ENCODE data around the gene ZNF808.

DNA sequence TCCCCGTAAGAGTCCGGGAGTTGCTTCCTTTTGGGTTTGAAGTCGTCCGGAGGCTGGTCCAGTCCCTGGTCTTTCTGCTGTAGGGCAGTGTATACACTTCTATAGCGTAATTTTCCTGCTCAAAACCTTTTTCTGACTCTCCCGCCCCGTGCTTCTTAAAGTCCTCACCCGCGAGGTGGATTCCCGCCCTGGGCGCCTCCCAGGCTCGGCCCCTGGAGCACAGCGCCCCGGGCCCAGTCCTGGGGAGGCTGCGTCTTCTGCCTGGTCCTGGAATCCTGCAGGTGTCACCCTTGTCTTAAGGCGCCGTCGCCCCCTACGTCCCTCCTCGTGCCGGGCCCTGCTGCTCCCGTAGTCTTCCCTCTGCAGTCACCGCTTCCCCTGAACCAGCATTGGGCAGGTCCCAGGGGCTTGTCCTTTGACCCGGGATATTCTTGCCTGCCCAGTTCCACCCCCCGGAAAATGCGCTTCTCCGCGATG, 34.4 kb upstream of the ZNF808 start:
- TF ChIP-seq CTCF (IDR thresholded peaks at IDR 0.05) (no peak), ZFX (IDR thresholded peaks at IDR 0.05; ENCODE audit: borderline replicate concordance) (no peak)

All from 22Rv1 (cell line).